Amniotic epithelial cell (primary cell): ENCODE measurements around the gene LONP2.
"Not testable (repeated sequence)": the region's sequence is repeated elsewhere in the genome, so short reads cannot be mapped to it uniquely, and the experiment has no call there.

Source experiments
- DNase-seq: peaks from one replicate; pipeline ENCODE4 v3.0.0-alpha.2; 2010; ENCODE audit warnings: low read depth

LONP2 gene

GRCh38 chr16:48335961-48336360, 91.9 kb downstream of the LONP2 start:
- peak; percentile 90 for DNase-seq

DNA sequence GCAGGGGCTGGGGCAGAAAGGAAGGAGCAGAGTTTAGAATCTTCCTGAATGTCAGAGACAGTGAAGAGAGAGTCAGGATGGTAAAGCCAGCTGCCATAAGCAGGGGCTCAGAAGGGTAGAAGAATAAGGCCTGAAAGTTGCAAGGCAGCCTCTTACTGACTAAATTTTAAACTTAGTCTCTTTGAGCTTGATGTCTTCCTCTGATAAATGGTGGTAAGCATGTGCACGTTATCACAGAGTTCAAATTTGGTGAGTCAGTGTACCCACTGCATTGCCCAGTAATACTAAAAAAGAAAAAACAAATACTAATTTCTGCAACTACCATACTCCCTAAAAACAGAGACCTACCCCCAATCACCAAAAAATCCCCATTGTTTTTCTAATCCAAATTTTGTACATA, 96.0 kb downstream of the LONP2 start:
- DNase-seq = peak; percentile 24

- no peak for DNase-seq
These were observed 98.5 kb downstream of the LONP2 start for GRCh38 chr16:48342591-48342990.

DNA sequence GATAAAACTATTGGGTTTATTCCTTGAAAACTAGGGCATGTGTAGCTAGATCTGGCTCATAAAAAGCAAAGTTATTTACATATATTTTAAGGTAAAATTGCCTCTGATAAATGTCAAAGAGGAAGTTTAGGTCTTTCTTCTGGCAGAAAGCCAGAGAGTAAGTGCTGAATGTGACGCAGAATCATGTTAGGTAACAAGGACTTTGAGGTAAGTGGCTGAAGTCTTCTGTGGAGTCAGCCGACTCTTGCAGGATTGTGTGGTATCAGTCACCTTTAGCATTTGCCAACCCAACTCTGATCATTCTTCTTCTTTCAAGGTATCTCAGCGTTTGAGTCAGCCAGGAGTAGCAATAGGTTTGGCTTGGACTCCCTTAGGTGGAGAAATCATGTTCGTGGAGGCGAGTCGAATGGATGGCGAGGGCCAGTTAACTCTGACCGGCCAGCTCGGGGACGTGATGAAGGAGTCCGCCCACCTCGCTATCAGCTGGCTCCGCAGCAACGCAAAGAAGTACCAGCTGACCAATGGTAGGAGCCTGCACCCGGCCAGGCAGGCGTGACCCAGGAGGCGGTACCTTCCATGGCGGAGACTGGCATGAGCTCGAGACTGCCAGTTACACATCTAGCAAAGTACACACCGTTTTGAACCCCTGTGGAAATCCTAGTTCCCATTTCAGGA, 103.2 kb downstream of the LONP2 start:
- DNase-seq = no peak

GRCh38 chr16:48347980-48348379, 103.9 kb downstream of the LONP2 start:
- DNase-seq = no peak

GRCh38 chr16:48350736-48351135, 106.6 kb downstream of the LONP2 start:
- no peak for DNase-seq

DNA sequence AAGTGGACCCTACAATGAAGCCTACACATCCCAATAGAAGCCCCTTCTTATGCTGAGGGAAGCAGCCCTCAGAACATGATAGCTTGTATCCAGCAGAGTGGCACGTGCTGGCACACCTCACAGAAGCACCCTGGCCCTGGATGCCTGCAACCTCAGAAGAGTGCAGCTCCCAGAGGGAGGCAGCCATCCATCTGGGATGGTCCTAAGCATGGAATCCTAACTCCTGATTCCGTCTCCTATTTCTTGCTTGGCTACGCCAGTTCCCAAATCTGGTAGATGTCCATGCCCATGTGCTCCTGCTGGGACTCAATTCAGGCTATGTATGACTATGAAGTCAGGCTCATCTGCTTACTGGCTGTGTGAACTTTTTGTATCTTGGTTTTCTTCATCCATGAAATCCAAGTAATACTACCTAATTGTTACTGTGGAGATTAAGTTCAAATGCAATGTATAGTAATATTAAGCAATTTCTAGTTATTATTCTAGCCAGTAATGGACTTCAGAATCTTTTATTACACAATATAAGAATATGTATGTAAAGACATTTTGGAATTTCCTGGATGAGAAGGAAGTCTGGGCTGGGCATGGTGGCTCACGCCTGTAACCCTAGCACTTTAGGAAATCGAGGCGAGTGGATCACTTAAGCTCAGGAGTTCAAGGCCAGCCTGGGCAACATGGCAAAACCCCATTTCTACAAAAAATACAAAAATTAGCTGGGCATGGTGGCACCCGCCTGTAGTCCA, 108.7 kb downstream of the LONP2 start:
- DNase-seq = no peak

DNA sequence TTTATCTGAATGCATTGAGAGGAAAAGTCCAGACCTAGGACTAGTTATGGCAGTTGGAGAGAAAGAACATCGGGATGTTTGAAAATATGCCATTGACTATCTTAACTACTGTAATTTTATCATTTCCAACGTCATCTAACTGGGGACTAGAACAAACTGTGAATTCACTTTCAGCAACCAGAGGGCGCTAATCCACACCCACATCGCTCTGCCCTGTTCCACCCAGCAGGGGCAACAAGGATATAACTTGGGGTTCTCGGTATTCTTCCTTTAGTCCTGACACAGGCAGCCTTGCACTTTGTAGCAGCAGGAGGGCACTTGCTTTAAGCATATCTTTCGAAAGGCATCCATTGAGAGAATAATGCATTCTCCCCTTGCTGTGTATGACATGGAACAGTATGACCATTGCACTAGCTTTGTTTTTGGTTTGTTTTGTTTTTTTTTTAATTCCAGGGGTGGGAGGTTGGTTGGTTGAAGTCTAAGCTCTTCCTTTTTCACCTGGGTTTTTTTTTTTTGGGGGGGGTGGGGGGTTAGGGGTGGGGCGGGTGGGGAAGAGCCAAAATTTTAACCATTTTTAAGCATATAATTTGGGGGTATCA, 109.6 kb downstream of the LONP2 start:
- DNase-seq = peak; percentile 73

- DNase-seq = not testable (repeated sequence)
These were observed 110.3 kb downstream of the LONP2 start for GRCh38 chr16:48354385-48354784.

DNA sequence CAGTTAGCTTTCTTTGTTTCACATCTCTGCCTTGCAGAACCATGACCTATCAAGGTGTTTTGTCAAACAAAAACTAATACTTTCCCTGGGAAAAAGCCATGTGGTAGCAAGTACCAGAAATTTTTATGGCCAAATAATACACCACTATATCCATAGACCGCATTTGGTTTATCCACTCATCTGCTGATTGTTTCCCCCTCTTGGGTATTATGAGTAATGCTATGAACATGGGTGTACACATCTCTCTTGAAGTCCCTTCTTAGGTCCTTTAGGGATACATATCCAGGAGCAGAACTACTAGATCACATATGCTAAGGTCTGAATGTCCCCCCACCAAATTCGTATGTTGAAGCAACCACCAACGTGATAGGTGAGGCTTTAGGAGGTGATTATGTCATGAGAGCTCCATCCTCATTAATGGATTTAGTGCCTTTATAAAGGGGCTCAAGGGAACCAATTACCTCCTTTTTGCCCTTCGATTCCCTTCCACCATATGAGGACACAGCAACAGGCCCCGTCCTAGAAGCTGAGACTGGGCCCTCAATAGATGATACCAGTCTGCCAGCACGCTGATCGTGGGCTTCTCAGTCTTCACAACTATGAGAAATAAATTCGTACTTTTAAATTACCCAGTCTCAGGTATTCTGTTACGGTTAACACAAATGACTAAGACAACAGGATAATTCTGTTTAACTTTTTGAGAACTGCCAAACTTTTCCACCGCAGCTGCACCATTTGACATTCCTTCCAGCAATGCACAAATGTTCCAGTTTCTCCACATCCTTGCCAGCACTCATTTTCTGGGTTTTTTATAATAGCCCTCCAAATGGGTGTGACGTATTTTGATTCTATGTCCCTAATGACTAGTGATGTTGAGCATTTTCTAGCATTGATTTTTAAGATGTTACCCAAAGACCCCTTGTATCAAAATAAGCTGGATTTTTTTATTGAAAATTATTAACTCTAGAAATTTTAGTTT, 111.1 kb downstream of the LONP2 start:
- DNase-seq = no peak

DNA sequence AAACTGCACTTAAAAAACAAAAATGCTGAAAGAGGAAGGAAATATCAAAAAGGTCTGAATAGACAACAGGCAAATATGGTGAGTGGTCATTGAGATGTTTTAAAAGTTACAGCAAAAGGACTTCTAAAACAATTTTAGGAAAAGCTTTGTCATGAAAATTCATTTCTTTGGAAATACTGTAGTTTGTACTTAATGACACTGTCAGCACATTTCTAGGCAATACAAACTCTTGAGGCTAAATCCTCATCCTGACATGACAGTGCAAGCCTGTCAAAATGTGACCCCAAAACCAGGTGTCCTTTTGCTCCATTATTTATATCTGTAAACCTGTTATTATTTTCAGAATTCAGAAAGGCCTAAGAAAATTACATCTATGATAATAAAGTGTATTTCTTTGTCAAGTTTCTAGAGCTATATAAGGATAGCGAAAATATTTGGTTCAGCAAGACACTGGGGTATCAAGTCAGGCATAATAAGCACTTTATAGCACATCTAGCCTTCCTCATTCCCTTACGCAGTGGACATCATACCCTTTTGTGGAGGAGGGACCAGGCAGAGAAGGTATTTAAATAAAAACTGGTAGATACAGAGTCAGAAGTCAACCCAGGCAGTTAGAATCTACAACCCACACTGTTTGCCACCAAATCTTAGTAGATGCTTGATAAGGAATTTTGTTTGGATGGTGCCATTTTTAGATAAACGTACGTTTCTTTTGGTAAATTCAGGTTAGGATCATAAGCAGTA, 112.7 kb downstream of the LONP2 start:
- DNase-seq = no peak

GRCh38 chr16:48358419-48358818, 114.3 kb downstream of the LONP2 start:
- DNase-seq = no peak

GRCh38 chr16:48359983-48360382, 115.9 kb downstream of the LONP2 start:
- no peak for DNase-seq

- no peak for DNase-seq
These were observed 116.9 kb downstream of the LONP2 start for GRCh38 chr16:48361012-48361411.

DNA sequence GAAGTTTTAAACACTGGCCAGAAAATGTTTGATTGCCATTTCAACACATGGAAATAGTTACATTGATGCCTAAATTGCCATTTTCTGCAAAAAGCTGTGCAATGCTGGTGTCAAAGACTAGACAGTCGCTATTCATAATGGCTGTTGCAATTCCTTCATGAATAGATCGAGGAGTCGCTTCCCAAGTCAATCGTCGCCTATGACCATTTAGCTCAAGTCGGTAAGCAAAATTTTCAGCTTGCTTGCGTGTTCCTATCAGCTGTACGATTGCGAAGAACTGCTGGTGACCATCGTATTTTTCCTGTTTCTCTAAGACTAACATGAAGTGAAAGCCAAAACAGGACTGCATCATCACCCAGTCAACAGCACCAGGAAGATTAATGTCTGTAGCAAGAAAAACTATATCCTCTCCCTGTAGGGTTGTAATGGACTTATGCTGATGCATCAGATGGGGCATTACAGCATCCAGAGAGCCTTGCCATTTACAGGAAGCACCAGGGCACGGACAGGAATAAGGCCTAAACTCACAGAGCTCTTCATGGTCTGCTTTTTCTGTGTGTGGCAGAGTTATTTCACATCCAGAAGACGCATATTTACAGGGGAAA, 117.5 kb downstream of the LONP2 start:
- DNase-seq = no peak

DNA sequence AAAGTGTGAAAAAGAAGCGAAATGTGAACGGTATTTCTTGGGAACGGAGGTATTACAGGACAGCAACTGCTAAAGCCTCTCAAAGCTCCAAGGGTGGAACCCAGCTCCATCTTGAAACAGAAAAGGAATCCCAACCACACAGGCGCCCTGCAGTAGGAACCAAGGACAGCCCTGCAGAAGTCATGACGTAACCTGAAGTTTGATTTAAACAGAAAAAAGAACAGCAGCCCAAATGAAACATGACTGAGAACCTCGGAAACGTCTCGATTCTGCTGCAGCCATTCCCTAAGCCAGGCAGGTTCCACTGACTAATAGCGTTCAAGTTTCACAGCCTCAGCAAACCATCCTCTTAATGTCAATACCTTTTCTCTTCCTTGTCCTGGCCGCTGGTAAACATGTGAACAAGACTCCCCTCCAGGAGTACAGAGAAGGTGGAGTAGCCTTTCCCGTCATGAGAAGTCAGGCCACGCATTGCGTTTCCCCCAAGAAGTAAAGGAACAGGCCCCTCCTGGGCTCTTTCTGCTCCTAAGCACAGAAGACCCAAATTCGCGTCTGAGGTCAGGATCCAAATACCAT, 121.0 kb downstream of the LONP2 start:
- DNase-seq = peak; percentile 60

DNA sequence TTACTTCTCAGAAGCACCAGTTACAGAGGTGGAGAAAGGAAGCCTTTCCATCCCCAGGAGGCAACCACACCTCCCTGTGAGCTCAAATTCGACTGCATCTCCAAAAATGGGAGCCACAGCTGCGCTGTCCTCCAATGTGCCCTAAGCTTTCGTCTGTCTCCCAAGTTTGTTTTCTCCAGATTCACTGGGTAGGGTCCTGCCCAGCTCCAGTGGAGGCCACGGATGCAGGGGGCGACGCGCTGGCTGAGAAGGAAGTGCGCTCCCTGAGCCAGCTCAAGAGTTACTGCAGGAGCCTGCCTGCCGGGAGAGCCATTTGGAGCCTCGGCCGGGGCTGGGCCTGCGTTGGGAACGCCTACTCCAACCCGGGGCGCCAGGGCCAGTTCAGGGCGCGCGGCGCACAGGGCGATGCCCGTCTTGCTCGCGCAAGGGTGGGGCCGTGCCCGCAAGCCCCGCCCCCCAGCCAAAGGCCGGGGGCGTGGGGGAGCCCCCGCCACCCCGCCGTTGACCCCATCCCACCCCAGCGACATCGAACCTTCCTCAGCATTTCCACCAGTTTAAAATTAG, 121.6 kb downstream of the LONP2 start:
- peak; percentile 78 for DNase-seq

GRCh38 chr16:48366165-48367093, 122.3 kb downstream of the LONP2 start:
- DNase-seq = peak; percentile 88

DNA sequence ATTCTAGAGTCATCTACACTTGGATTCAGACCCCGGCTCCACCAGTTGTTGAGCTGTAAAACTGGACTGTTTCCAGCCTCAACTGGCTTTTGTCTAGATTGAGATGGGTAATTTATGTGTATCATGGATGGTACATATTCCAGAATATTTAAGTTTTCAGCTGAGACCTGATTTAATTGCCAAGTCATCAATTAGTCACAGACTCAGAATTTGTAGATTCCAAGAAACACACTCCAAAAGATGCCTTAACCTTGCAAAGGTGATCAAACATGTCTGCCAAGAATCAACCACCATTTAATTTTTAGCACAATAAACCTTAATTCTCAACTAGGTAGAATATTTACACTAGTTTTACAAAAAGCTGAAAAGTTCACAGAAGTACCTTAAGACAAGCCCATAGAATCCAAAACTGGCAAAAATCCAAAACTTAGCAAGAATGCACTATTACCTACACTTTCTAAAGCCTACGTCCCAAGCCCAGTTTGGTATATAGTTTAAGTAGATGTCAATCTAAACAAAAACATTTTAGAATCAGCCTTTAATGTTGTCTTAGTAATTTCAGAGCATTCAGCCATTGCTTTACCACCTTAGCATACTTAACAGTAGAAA, 123.4 kb downstream of the LONP2 start:
- no peak for DNase-seq
